ENCODE measurements around the gene CHD6.

Gene CHD6

GRCh38 chr20:41631826-41632225 is 13.6 kb upstream of the CHD6 start:
- no peak overlapping the region for H3K27ac ChIP-seq
- TF ChIP-seq ZFX (IDR thresholded peaks at IDR 0.05) (no peak), CTCF (conservative IDR thresholded peaks at IDR 0.05) (no peak)

- H3K27ac ChIP-seq = no peak overlapping the region
- TF ChIP-seq CTCF (conservative IDR thresholded peaks at IDR 0.05) = no peak
- TF ChIP-seq ZFX (IDR thresholded peaks at IDR 0.05) = no peak
Measured at GRCh38 chr20:41630846-41631245, 12.7 kb upstream of the CHD6 start.

GRCh38 chr20:41627611-41628244 is 9.6 kb upstream of the CHD6 start:
- no peak for TF ChIP-seq CTCF (conservative IDR thresholded peaks at IDR 0.05)
- H3K27ac ChIP-seq = no peak overlapping the region

- no peak overlapping the region for H3K27ac ChIP-seq
- TF ChIP-seq ZFX (IDR thresholded peaks at IDR 0.05) = no peak
- TF ChIP-seq CTCF (conservative IDR thresholded peaks at IDR 0.05) = no peak
Measured at GRCh38 chr20:41627001-41627495, 8.9 kb upstream of the CHD6 start.

GRCh38 chr20:41623625-41624375 is 5.6 kb upstream of the CHD6 start:
- H3K27ac ChIP-seq = no peak overlapping the region
- TF ChIP-seq ZFX (IDR thresholded peaks at IDR 0.05) (no peak), CTCF (conservative IDR thresholded peaks at IDR 0.05) (no peak)

- TF ChIP-seq CTCF (conservative IDR thresholded peaks at IDR 0.05) = no peak
- no peak for TF ChIP-seq ZFX (IDR thresholded peaks at IDR 0.05)
- no peak overlapping the region for H3K27ac ChIP-seq
Measured at GRCh38 chr20:41622584-41622983, 4.4 kb upstream of the CHD6 start.

GRCh38 chr20:41621971-41622370 is 3.8 kb upstream of the CHD6 start:
- no peak overlapping the region for H3K27ac ChIP-seq
- TF ChIP-seq ZFX (IDR thresholded peaks at IDR 0.05) (no peak), CTCF (conservative IDR thresholded peaks at IDR 0.05) (no peak)

Data from C4-2B (cell line).